Measurements from ENCODE around the gene DOCK4. TPM values are rescaled to one million over a fixed set of nuclear protein-coding genes. Genes with fewer than 3 reads are reported as not detected.

DOCK4 gene
- total and polyA plus RNA-seq, 2 of the 8 experiments (the other 6 are each of a cell fraction or from before 2014, with no cell fraction given), result 5.1 to 23.6 TPM

GRCh38 chr7:112031689-112032088 is 174.5 kb downstream of the DOCK4 start:
- no peak overlapping the region for H2BK120ac ChIP-seq (replicated peaks; ENCODE audit: low read depth, low read length)
- H3K9me3 ChIP-seq (ENCODE audit: insufficient read depth in 2 of 2, low read depth in 1 of 2, low read length in 1 of 2), result no peaks in the 10 kb centered on the region
- H3K4me1 ChIP-seq (replicated peaks in 1 of 4; ENCODE audit: control insufficient read depth in 3 of 4, insufficient read depth in 4 of 4, low read length in 3 of 4), result peaks cover 0 to 4% (median 0%) of the 10 kb centered on the region in 4 experiments; a peak in 2 of 7 replicates
- H3K9ac ChIP-seq (replicated peaks in 1 of 4; ENCODE audit: extremely low read depth in 1 of 4, low read depth in 3 of 4, low read length in 3 of 4), result no peak overlapping the region
- no peak overlapping the region for H4K5ac ChIP-seq (ENCODE audit: insufficient read length, low read depth, low read length)
- H3K14ac ChIP-seq (ENCODE audit: insufficient read length), result no peak overlapping the region
- no peak overlapping the region for H3K4ac ChIP-seq (replicated peaks; ENCODE audit: insufficient read length, low read depth, low read length)
- H3K4me3 ChIP-seq (ENCODE audit: extremely low read depth in 1 of 4, insufficient read depth in 2 of 4, low read depth in 3 of 4, low read length in 4 of 4), result no peak overlapping the region
- no peaks in the 10 kb centered on the region; the same call in 1 of the 2 replicates for H3K79me1 ChIP-seq (ENCODE audit: low read depth, low read length)
- no peak overlapping the region for H2AFZ ChIP-seq (ENCODE audit: low read length)
- ChIA-PET POLR2A (ENCODE audit: partially characterized antibody) (no interaction called here), CTCF (ENCODE audit: partially characterized antibody) (no interaction called here)
- no peak overlapping the region for H2BK20ac ChIP-seq (ENCODE audit: low read length)
- H3K4me2 ChIP-seq (ENCODE audit: insufficient read depth in 1 of 2, low read depth in 2 of 2, low read length in 2 of 2), result no peak overlapping the region
- no peak overlapping the region for H3K27ac ChIP-seq (ENCODE audit: low read depth, low read length)
- H2BK12ac ChIP-seq (ENCODE audit: low read depth, low read length), result no peak overlapping the region
- H3K56ac ChIP-seq (replicated peaks; ENCODE audit: insufficient read length, low read depth, low read length), result no peak overlapping the region
- FAIRE-seq (no peak), DNase-seq (ENCODE audit: low read depth in 1 of 2, low spot score in 2 of 2) (no peak)
- H3K27me3 ChIP-seq (replicated peaks in 1 of 4; ENCODE audit: control insufficient read depth in 3 of 4, extremely low read depth in 1 of 4, insufficient read depth in 3 of 4, low read length in 3 of 4), result no peaks in the 10 kb centered on the region
- H3K79me2 ChIP-seq (ENCODE audit: control insufficient read depth in 1 of 2, insufficient read depth in 2 of 2, low read length in 2 of 2), result no peaks in the 10 kb centered on the region
- H2AK5ac ChIP-seq (ENCODE audit: low read depth, low read length), result no peak overlapping the region
- no peak overlapping the region for H3K23ac ChIP-seq (ENCODE audit: insufficient read length)
- H3K36me3 ChIP-seq (ENCODE audit: control insufficient read depth in 2 of 4, insufficient read depth in 4 of 4, low read length in 3 of 4), result no peaks in the 10 kb centered on the region
- no peak overlapping the region for H4K91ac ChIP-seq (replicated peaks; ENCODE audit: insufficient read length, low read length)
- no peaks in the 10 kb centered on the region for H3K23me2 ChIP-seq (ENCODE audit: low read depth, low read length)
- H3K18ac ChIP-seq (ENCODE audit: extremely low read depth, low read length), result no peak overlapping the region
- H4K20me1 ChIP-seq (replicated peaks in 1 of 2; ENCODE audit: control insufficient read depth in 1 of 2, insufficient read depth in 2 of 2, low read length in 2 of 2), result no peaks in the 10 kb centered on the region
- H4K8ac ChIP-seq (ENCODE audit: extremely low read depth, insufficient read depth, low read length), result no peak overlapping the region
- H2BK15ac ChIP-seq (ENCODE audit: low read length), result no peak overlapping the region
- H2BK5ac ChIP-seq (ENCODE audit: low read depth, low read length), result no peak overlapping the region
- 90% methylated on average over 5 of the region's 5 CpGs; no CpG with 5 or more reads in 1 of the 2 experiments for WGBS, 2 experiments (ENCODE audit: extremely low coverage in 1 of 2, insufficient coverage in 1 of 2, insufficient read length in 1 of 2, insufficient replicate concordance in 2 of 2, low coverage in 1 of 2, low lambda C conversion rate in 2 of 2, missing lambda C conversion rate in 1 of 2)
- TF ChIP-seq KDM1A (IDR thresholded peaks at IDR 0.05; ENCODE audit: borderline replicate concordance, low read length) (no peak), BACH1 (IDR thresholded peaks at IDR 0.05; ENCODE audit: low read length) (no peak), POLR2AphosphoS5 (IDR thresholded peaks at IDR 0.05; ENCODE audit: low read depth, low read length) (no peak), SRF (IDR thresholded peaks at IDR 0.05; ENCODE audit: low read depth, low read length) (no peak), ZNF274 (IDR thresholded peaks at IDR 0.05; ENCODE audit: borderline replicate concordance, extremely low read depth, low read length) (no peak), CREB1 (IDR thresholded peaks at IDR 0.05) (no peak), CEBPB (IDR thresholded peaks at IDR 0.05; ENCODE audit: low read depth, low read length) (no peak), CBX8 (IDR thresholded peaks at IDR 0.05; ENCODE audit: borderline replicate concordance, low read depth, low read length) (no peak), TCF12 (IDR thresholded peaks at IDR 0.05; ENCODE audit: low read depth, low read length) (no peak), RFX5 (IDR thresholded peaks at IDR 0.05; ENCODE audit: borderline replicate concordance, low read depth, low read length) (no peak), KDM4A (IDR thresholded peaks at IDR 0.05; ENCODE audit: low read depth, low read length, severe bottlenecking) (no peak), FOSL1 (IDR thresholded peaks at IDR 0.05; ENCODE audit: insufficient read depth, low read depth, low read length) (no peak), MAFK (IDR thresholded peaks at IDR 0.05; ENCODE audit: low read depth, low read length) (no peak), ASH2L (IDR thresholded peaks at IDR 0.05; ENCODE audit: low read length) (no peak), POLR2A (IDR thresholded peaks at IDR 0.05; ENCODE audit: control extremely low read depth in 1 of 2, low read depth in 2 of 2, low read length in 2 of 2) (no peak), JUND (IDR thresholded peaks at IDR 0.05; ENCODE audit: low read length) (no peak), JUN (IDR thresholded peaks at IDR 0.05; ENCODE audit: low read depth, low read length) (no peak)

Measured in H1 (cell line).